Panc1 (cell line): ENCODE measurements around the gene NELFCD.

Source experiments
- CTCF ChIP-seq: fragments of 450-650 bp; IDR thresholded peaks from 2 replicates; pipeline ENCODE4 v1.5.1; 2017; ENCODE audit warnings: mild to moderate bottlenecking
- POLR2AphosphoS5 ChIP-seq: IDR thresholded peaks from 2 replicates; pipeline ENCODE4 v1.6.1; 2012; ENCODE audit warnings: mild to moderate bottlenecking, low read depth, low read length, moderate library complexity
- SIN3A ChIP-seq: IDR thresholded peaks from 2 replicates; pipeline ENCODE4 v1.6.1; 2012; ENCODE audit warnings: low read depth, mild to moderate bottlenecking, low read length, moderate library complexity, borderline replicate concordance; ENCODE audit not compliant: insufficient read depth

GRCh38 chr20:58988565-58988882 is 7.5 kb downstream of the NELFCD start:
- TF ChIP-seq CTCF (no peak), SIN3A (no peak), POLR2AphosphoS5 (no peak)
